ENCODE measurements around the gene MYLK.
"Not testable (repeated sequence)": the region's sequence is repeated elsewhere in the genome, so short reads cannot be mapped to it uniquely, and the experiment has no call there.

Gene MYLK

GRCh38 chr3:123733805-123734526 lies 150.2 kb downstream of the MYLK start:
- no peaks in the 10 kb centered on the region for H3K9me3 Mint-ChIP-seq
- no peaks in the 10 kb centered on the region for H3K36me3 Mint-ChIP-seq (ENCODE audit: low read depth)
- no peak overlapping the region for H3K27ac Mint-ChIP-seq
- H3K4me3 Mint-ChIP-seq: no peak overlapping the region
- no peaks in the 10 kb centered on the region for H3K4me1 Mint-ChIP-seq (ENCODE audit: low read depth)
- no peaks in the 10 kb centered on the region for H3K27me3 Mint-ChIP-seq

DNA sequence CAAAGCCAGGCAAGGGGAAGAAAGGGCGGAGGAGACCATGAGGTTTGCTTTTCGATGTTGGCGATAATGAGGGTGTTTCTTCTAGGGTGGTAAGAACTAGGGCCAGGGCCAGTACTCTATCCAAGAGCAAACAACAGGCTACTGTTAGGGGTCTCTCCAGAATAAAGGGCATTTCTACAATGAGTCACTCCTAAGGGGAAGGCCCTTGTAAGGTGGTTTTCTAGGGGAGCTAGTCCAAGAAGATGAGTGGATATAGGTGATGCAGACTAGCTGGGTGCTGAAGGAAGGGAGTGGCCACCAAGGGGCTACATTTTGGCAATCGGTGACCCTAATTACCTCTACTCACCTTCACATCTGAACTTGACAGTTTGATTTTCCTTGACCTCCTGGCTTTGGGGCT lies 150.8 kb downstream of the MYLK start:
- no peaks in the 10 kb centered on the region for H3K36me3 Mint-ChIP-seq (ENCODE audit: low read depth)
- no peaks in the 10 kb centered on the region for H3K9me3 Mint-ChIP-seq
- H3K4me1 Mint-ChIP-seq (ENCODE audit: low read depth): no peaks in the 10 kb centered on the region
- H3K27me3 Mint-ChIP-seq: no peaks in the 10 kb centered on the region
- H3K27ac Mint-ChIP-seq: no peak overlapping the region
- no peak overlapping the region for H3K4me3 Mint-ChIP-seq

- no peaks in the 10 kb centered on the region for H3K36me3 Mint-ChIP-seq (ENCODE audit: low read depth)
- H3K27ac Mint-ChIP-seq: no peak overlapping the region
- H3K4me3 Mint-ChIP-seq: no peak overlapping the region
- no peaks in the 10 kb centered on the region for H3K4me1 Mint-ChIP-seq (ENCODE audit: low read depth)
- H3K27me3 Mint-ChIP-seq: no peaks in the 10 kb centered on the region
- no peaks in the 10 kb centered on the region for H3K9me3 Mint-ChIP-seq
Observed at GRCh38 chr3:123732447-123732846, 151.7 kb downstream of the MYLK start.

GRCh38 chr3:123730829-123731228 lies 153.3 kb downstream of the MYLK start:
- no peaks in the 10 kb centered on the region for H3K4me1 Mint-ChIP-seq (ENCODE audit: low read depth)
- no peaks in the 10 kb centered on the region for H3K9me3 Mint-ChIP-seq
- H3K36me3 Mint-ChIP-seq (ENCODE audit: low read depth): no peaks in the 10 kb centered on the region
- no peak overlapping the region for H3K27ac Mint-ChIP-seq
- H3K4me3 Mint-ChIP-seq: no peak overlapping the region
- H3K27me3 Mint-ChIP-seq: no peaks in the 10 kb centered on the region

DNA sequence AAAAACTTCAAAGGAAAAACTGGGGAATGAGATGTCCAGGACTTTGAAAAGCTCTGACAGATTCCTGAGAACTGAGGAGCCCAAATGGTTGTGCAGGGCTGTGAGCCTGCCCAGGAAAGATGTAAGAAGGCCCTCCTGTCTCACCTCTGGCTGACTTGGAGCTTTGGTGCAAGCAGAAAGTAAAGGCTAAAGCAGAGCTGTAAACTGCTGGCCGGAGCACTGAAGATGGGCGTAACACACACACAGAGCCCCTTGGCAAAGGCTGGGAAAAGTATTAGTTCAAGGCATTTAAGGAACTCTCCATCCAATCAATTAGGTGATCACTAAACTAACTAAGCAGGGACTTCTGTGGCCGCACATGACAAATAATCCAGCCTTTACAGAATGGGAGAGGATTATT lies 155.1 kb downstream of the MYLK start:
- Mint-ChIP-seq H3K4me1 (ENCODE audit: low read depth) (no peaks in the 10 kb centered on the region), H3K27ac (no peak overlapping the region), H3K36me3 (ENCODE audit: low read depth) (no peaks in the 10 kb centered on the region), H3K27me3 (no peaks in the 10 kb centered on the region), H3K4me3 (no peak overlapping the region), H3K9me3 (no peaks in the 10 kb centered on the region)

- Mint-ChIP-seq H3K4me3 (no peak overlapping the region), H3K4me1 (ENCODE audit: low read depth) (no peaks in the 10 kb centered on the region), H3K36me3 (ENCODE audit: low read depth) (no peaks in the 10 kb centered on the region), H3K27me3 (no peaks in the 10 kb centered on the region), H3K9me3 (no peaks in the 10 kb centered on the region), H3K27ac (no peak overlapping the region)
Observed at GRCh38 chr3:123728014-123728413, 156.1 kb downstream of the MYLK start.

GRCh38 chr3:123725652-123726400 lies 158.3 kb downstream of the MYLK start:
- no peak overlapping the region for H3K4me3 Mint-ChIP-seq
- no peaks in the 10 kb centered on the region for H3K9me3 Mint-ChIP-seq
- no peak overlapping the region for H3K27ac Mint-ChIP-seq
- H3K27me3 Mint-ChIP-seq: no peaks in the 10 kb centered on the region
- no peaks in the 10 kb centered on the region for H3K36me3 Mint-ChIP-seq (ENCODE audit: low read depth)
- H3K4me1 Mint-ChIP-seq (ENCODE audit: low read depth): no peaks in the 10 kb centered on the region

GRCh38 chr3:123724306-123724705 lies 159.8 kb downstream of the MYLK start:
- no peaks in the 10 kb centered on the region for H3K36me3 Mint-ChIP-seq (ENCODE audit: low read depth)
- H3K4me1 Mint-ChIP-seq (ENCODE audit: low read depth): no peaks in the 10 kb centered on the region
- no peak overlapping the region for H3K27ac Mint-ChIP-seq
- H3K4me3 Mint-ChIP-seq: no peak overlapping the region
- H3K27me3 Mint-ChIP-seq: no peaks in the 10 kb centered on the region
- H3K9me3 Mint-ChIP-seq: no peaks in the 10 kb centered on the region

- no peak overlapping the region for H3K27ac Mint-ChIP-seq
- no peaks in the 10 kb centered on the region for H3K9me3 Mint-ChIP-seq
- H3K4me3 Mint-ChIP-seq: no peak overlapping the region
- no peaks in the 10 kb centered on the region for H3K27me3 Mint-ChIP-seq
- H3K4me1 Mint-ChIP-seq (ENCODE audit: low read depth): no peaks in the 10 kb centered on the region
- no peaks in the 10 kb centered on the region for H3K36me3 Mint-ChIP-seq (ENCODE audit: low read depth)
Observed at GRCh38 chr3:123723522-123724168, 160.5 kb downstream of the MYLK start.

- Mint-ChIP-seq H3K27me3 (no peaks in the 10 kb centered on the region), H3K27ac (no peak overlapping the region), H3K9me3 (no peaks in the 10 kb centered on the region), H3K4me3 (no peak overlapping the region), H3K4me1 (ENCODE audit: low read depth) (no peaks in the 10 kb centered on the region), H3K36me3 (ENCODE audit: low read depth) (no peaks in the 10 kb centered on the region)
Observed at GRCh38 chr3:123723070-123723469, 161.1 kb downstream of the MYLK start.

DNA sequence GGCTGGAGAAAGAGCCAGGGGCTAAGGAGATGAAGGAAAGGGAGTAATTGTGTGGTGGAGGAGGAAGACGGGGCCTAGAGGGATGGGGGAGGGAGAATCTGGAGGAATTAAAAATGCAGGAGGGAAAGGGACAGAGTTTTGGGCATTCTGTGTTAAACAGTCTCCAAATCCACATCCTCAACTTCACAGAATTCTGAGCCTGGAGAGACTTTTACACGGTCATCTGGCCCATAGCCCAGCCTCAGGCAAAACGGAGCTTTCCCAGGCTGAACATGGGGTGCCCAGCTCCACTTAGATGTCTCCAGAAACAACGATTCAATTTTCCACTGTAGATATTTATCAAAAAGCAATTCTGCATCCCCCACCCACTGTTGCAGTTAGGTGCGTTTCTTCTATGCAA lies 161.7 kb downstream of the MYLK start:
- no peaks in the 10 kb centered on the region for H3K36me3 Mint-ChIP-seq (ENCODE audit: low read depth)
- no peak overlapping the region for H3K4me3 Mint-ChIP-seq
- no peak overlapping the region for H3K27ac Mint-ChIP-seq
- no peaks in the 10 kb centered on the region for H3K27me3 Mint-ChIP-seq
- H3K9me3 Mint-ChIP-seq: no peaks in the 10 kb centered on the region
- H3K4me1 Mint-ChIP-seq (ENCODE audit: low read depth): no peaks in the 10 kb centered on the region

- Mint-ChIP-seq H3K36me3 (ENCODE audit: low read depth) (no peaks in the 10 kb centered on the region), H3K27me3 (no peaks in the 10 kb centered on the region), H3K4me1 (ENCODE audit: low read depth) (no peaks in the 10 kb centered on the region), H3K4me3 (no peak overlapping the region), H3K27ac (no peak overlapping the region), H3K9me3 (no peaks in the 10 kb centered on the region)
Observed at GRCh38 chr3:123722021-123722420, 162.1 kb downstream of the MYLK start.

DNA sequence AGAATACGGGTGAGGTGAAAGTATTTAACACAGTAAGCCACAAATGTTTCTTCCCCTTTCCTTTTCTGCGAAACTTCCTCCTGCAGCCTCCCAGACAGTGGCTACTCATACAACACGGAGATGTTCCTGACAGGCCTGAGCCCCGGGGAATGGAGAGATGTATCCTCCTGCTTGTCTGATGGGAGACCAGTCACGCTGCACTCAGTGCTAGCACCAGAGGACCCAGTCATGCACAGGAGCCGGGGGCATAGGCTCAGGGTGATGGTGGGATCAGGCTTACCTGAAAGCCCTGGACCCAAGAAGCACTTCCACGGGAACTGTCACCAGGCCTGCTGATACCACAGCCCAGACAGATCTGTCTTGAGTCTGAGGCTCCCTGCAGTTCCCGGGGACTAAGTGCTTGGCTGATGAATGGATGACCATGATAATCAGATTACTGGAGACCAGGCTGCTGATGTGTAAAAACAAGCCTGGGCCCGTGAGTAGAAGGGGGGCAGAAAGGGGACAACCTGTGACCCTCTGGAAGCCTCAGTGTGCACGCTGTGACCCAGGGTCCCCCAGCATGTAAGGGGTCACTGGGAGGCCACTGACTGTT lies 162.9 kb downstream of the MYLK start:
- not testable (repeated sequence) for H3K36me3 Mint-ChIP-seq (ENCODE audit: low read depth); H3K27ac Mint-ChIP-seq; H3K9me3 Mint-ChIP-seq; H3K4me1 Mint-ChIP-seq (ENCODE audit: low read depth); H3K27me3 Mint-ChIP-seq; H3K4me3 Mint-ChIP-seq

DNA sequence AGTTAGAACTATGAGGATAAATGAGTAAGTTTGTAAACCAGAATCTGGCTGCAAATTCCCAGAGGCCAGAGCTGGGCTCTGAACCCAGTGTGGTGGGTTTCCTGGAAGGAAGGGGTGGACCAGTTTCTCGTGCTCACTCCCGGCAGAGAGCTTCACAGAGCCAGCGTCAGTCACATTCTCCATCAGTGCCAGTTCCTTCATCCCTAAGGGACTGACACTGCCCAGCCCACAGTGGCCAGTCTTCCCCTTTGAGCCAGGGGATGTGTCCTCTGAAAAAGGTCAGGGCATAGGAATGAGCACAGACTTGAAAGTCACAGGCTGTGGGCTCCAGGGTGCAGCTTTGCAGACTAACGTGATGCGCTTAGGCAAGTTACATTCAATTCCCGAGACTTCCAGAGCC lies 163.5 kb downstream of the MYLK start:
- no peak overlapping the region for H3K27ac Mint-ChIP-seq
- H3K9me3 Mint-ChIP-seq: no peaks in the 10 kb centered on the region
- no peak overlapping the region for H3K4me3 Mint-ChIP-seq
- no peaks in the 10 kb centered on the region for H3K36me3 Mint-ChIP-seq (ENCODE audit: low read depth)
- H3K27me3 Mint-ChIP-seq: no peaks in the 10 kb centered on the region
- no peaks in the 10 kb centered on the region for H3K4me1 Mint-ChIP-seq (ENCODE audit: low read depth)

DNA sequence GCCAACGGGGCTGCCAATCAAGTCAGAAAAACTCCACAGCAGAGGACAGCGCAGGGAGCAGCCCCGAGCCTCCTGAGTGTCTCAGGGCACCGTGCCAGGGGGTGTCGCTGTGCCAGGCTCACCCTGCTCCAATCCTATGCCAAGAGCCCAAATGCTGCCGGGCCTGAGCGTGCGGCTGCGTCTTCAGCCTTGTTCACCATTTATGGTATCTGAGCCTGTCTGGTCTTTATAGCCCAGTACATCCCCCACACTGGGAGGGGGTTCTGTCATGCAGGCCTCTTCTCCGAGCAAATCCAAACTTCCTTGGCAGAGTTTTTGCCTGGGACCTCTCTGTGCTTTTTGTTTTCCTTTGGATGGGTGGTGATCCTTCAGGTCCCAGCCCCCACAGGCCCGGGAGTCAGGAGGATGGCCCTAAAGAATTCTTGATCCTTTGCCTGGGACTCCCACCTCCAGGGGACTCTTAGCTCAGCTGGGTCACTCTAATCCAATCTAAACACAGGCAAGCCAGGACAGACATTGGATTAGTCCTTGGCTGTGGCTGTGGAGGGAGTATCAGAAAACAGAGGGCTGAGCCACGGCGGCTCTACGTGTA lies 164.2 kb downstream of the MYLK start:
- no peak overlapping the region for H3K27ac Mint-ChIP-seq
- no peaks in the 10 kb centered on the region for H3K4me1 Mint-ChIP-seq (ENCODE audit: low read depth)
- H3K27me3 Mint-ChIP-seq: no peaks in the 10 kb centered on the region
- H3K4me3 Mint-ChIP-seq: no peak overlapping the region
- no peaks in the 10 kb centered on the region for H3K9me3 Mint-ChIP-seq
- no peaks in the 10 kb centered on the region for H3K36me3 Mint-ChIP-seq (ENCODE audit: low read depth)

All from stimulated activated naive CD8-positive, alpha-beta T cell treated with anti-CD3 and anti-CD28 coated beads, Interleukin-15, Interleukin-2, amounts not matched to agents 100 ng/mL and 50 ng/mL, for 24 hours (primary cell).